Measurements from ENCODE around the gene BBS4.

DNA sequence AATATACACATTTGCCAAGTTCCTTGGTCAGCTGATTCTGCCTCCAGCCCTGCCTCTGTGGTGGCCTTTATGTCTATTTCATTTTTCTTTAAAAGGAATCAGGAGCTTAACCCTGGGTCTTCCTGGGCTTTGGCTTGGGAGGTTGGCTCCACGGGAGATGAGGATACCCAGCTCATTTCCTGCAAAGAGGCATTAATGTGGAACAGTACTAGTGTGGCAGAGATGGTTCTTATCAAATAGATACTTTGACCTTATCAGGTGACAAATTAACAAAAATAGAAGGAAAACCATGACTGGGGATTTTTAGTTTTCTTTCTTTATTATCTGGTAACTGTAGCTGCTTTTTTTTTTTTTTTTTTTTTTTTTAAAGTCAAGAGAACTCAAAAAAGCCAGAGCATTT lies 42.8 kb downstream of the BBS4 start:
- TF ChIP-seq, protein P1, sequence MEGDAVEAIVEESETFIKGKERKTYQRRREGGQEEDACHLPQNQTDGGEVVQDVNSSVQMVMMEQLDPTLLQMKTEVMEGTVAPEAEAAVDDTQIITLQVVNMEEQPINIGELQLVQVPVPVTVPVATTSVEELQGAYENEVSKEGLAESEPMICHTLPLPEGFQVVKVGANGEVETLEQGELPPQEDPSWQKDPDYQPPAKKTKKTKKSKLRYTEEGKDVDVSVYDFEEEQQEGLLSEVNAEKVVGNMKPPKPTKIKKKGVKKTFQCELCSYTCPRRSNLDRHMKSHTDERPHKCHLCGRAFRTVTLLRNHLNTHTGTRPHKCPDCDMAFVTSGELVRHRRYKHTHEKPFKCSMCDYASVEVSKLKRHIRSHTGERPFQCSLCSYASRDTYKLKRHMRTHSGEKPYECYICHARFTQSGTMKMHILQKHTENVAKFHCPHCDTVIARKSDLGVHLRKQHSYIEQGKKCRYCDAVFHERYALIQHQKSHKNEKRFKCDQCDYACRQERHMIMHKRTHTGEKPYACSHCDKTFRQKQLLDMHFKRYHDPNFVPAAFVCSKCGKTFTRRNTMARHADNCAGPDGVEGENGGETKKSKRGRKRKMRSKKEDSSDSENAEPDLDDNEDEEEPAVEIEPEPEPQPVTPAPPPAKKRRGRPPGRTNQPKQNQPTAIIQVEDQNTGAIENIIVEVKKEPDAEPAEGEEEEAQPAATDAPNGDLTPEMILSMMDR (IDR thresholded peaks at IDR 0.05; ENCODE audit: low read length): no peak
- no peak for TF ChIP-seq EZH2 (optimal IDR thresholded peaks at IDR 0.05; ENCODE audit: low read depth, low read length)

Measured in MM.1S (cell line).